K562 (cell line): ENCODE measurements around the gene HEMGN.

Experiments used
- BCL6 ChIP-seq: fragments of 250-450 bp; sonication (Bioruptor Pico); IDR thresholded peaks from 2 replicates; pipeline ENCODE4 v1.4.0; 2020
- BRCA1 ChIP-seq, 2 experiments: fragments of 450-650 bp in 1 of 2; sonication (generic) in 1 of 2; formaldehyde crosslinking in 1 of 2; IDR thresholded peaks; 2 replicates each; pipeline versions ENCODE4 v1.5.0 to v1.6.1; 2017 to 2020; ENCODE audit warnings: mild to moderate bottlenecking in 1 of 2, missing genetic modification reagents in 1 of 2
- EGR1 ChIP-seq: fragments of 450-650 bp; conservative IDR thresholded peaks from 2 replicates; pipeline ENCODE4 v1.6.1; 2017; ENCODE audit warnings: mild to moderate bottlenecking
- ILK ChIP-seq: fragments of 450-650 bp; IDR thresholded peaks from 2 replicates; pipeline ENCODE4 v1.6.1; 2016; ENCODE audit warnings: missing genetic modification characterization, low read depth, mild to moderate bottlenecking, missing compliant biosample characterization, moderate library complexity, borderline replicate concordance
- MYNN ChIP-seq, 2 experiments: sonication (generic); formaldehyde crosslinking in 1 of 2; IDR thresholded peaks; 2 replicates each; pipeline versions ENCODE4 v1.5.0 to v1.6.1; 2016 to 2020; ENCODE audit warnings: antibody characterized with exemption in 1 of 2, missing genetic modification reagents in 1 of 2
- POLR2A ChIP-seq: fragments of 450-650 bp; conservative IDR thresholded peaks from 2 replicates; pipeline ENCODE4 v1.6.1; 2016
- SIN3A ChIP-seq, 2 experiments: fragments of 150-350 bp in 1 of 2; IDR thresholded peaks; 2 replicates each; pipeline ENCODE4 v1.6.1; 2011 to 2016; ENCODE audit warnings: borderline replicate concordance in 2 of 2, low read depth in 2 of 2, low read length in 2 of 2, mild to moderate bottlenecking in 2 of 2, moderate library complexity in 2 of 2; ENCODE audit not compliant: control insufficient read depth in 1 of 2
- STAT6 ChIP-seq: sonication (generic); formaldehyde crosslinking; IDR thresholded peaks from 2 replicates; pipeline ENCODE4 v1.8.1; 2023; ENCODE audit warnings: mild to moderate bottlenecking, missing genetic modification reagents
- THRB ChIP-seq: fragments of 450-650 bp; formaldehyde crosslinking; conservative IDR thresholded peaks from 2 replicates; pipeline ENCODE4 v1.4.0; 2022; ENCODE audit warnings: mild to moderate bottlenecking, missing genetic modification characterization
- ZNF23 ChIP-seq: fragments of 250-450 bp; sonication (Bioruptor Pico); IDR thresholded peaks from 2 replicates; pipeline ENCODE4 v1.4.0; 2020; ENCODE audit warnings: mild to moderate bottlenecking
- ZNF24 ChIP-seq: fragments of 450-650 bp; IDR thresholded peaks from 2 replicates; pipeline ENCODE4 v1.6.1; 2016
- ZNF584 ChIP-seq: fragments of 200-800 bp; sonication (Bioruptor generic); IDR thresholded peaks from 2 replicates; pipeline ENCODE4 v1.6.1; 2016; ENCODE audit warnings: low read depth, mild to moderate bottlenecking, missing genetic modification characterization, missing compliant biosample characterization

GRCh38 chr9:97959585-97959984 is 21.6 kb upstream of the HEMGN start:
- TF ChIP-seq BRCA1 (IDR thresholded peaks at IDR 0.05) (no peak), BRCA1 (CRISPR knock-in tag; IDR thresholded peaks at IDR 0.05) (no peak), ZNF23 (CRISPR knock-in tag) (no peak), ZNF584 (CRISPR knock-in tag) (no peak), THRB (CRISPR knock-in tag) (no peak), BCL6 (CRISPR knock-in tag) (no peak), ZNF24 (no peak), ILK (no peak), SIN3A (IDR thresholded peaks at IDR 0.05; ENCODE audit: borderline replicate concordance in 2 of 2, control insufficient read depth in 1 of 2, low read depth in 2 of 2, low read length in 2 of 2) (no peak), POLR2A (no peak), EGR1 (no peak), STAT6 (CRISPR knock-in tag) (no peak), MYNN (IDR thresholded peaks at IDR 0.05) (no peak), MYNN (CRISPR knock-in tag; IDR thresholded peaks at IDR 0.05) (no peak)
